Loucy (cell line): ENCODE results near the gene CPXM2.

Experiments
- EZH2phosphoT487 ChIP-seq: fragments of 200-600 bp; IDR thresholded peaks from 2 replicates; pipeline ENCODE4 v1.6.1; 2018; ENCODE audit warnings: antibody characterized with exemption, mild to moderate bottlenecking, moderate library complexity, borderline replicate concordance
- TF ChIP-seq, protein P1 (sequence below): fragments of 200-600 bp; sonication (generic); conservative IDR thresholded peaks from 2 replicates; pipeline ENCODE4 v1.5.1; 2014; ENCODE audit warnings: mild to moderate bottlenecking, antibody characterized with exemption, low read length

DNA sequence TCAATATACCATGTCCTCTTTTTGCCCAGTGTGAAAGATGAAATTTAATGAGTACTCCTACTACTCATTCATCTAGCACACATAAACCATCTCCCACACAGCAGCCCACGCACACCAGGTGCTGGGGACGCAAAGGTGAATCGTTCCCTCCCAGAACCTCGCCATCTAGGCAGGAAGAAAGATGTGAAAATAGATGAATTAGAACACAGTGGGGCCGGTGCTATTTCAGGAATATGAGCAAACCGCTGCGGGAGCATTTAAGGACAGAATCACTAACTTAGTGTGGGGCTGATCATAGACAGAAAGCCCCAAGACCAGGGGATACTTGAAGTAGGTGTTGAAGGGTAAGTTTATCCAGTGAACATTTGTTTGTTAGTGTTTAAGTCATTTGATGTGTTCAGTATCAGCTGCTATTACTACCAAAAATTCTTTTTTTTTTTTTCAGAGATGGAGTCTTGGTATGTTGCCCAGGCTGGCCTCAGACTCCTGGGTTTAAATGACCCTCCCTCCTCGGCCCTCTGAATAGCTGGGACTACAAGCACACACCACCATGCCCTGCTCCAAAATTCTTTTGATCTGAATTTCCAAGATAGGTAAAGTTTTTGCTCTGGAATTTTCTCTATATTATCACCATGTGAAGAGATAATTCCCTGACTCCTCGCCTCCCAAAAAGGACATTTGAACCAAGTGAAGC lies 48.8 kb downstream of the CPXM2 start:
- TF ChIP-seq, protein P1, sequence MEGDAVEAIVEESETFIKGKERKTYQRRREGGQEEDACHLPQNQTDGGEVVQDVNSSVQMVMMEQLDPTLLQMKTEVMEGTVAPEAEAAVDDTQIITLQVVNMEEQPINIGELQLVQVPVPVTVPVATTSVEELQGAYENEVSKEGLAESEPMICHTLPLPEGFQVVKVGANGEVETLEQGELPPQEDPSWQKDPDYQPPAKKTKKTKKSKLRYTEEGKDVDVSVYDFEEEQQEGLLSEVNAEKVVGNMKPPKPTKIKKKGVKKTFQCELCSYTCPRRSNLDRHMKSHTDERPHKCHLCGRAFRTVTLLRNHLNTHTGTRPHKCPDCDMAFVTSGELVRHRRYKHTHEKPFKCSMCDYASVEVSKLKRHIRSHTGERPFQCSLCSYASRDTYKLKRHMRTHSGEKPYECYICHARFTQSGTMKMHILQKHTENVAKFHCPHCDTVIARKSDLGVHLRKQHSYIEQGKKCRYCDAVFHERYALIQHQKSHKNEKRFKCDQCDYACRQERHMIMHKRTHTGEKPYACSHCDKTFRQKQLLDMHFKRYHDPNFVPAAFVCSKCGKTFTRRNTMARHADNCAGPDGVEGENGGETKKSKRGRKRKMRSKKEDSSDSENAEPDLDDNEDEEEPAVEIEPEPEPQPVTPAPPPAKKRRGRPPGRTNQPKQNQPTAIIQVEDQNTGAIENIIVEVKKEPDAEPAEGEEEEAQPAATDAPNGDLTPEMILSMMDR, result no peak
- no peak for TF ChIP-seq EZH2phosphoT487
